HG02642 (cell line): ENCODE results near the gene ARHGAP22.

Experiments used
- ATAC-seq: cut with Tn5 transposase; IDR thresholded peaks from one replicate; pipeline ENCODE4 v1.9.1; 2021; ENCODE audit warnings: mild to moderate bottlenecking; ENCODE audit not compliant: unreplicated experiment, poor library complexity

ARHGAP22 gene

GRCh38 chr10:48518986-48519385 is 85.9 kb downstream of the ARHGAP22 start:
- ATAC-seq, result no peak

GRCh38 chr10:48517911-48518811 is 86.7 kb downstream of the ARHGAP22 start:
- ATAC-seq, result no peak

GRCh38 chr10:48517482-48517881 is 87.4 kb downstream of the ARHGAP22 start:
- no peak for ATAC-seq

- no peak for ATAC-seq
Measured at GRCh38 chr10:48516911-48517310, 88.0 kb downstream of the ARHGAP22 start.

- ATAC-seq, result no peak
Measured at GRCh38 chr10:48514916-48515315, 90.0 kb downstream of the ARHGAP22 start.

- no peak for ATAC-seq
Measured at GRCh38 chr10:48514255-48514654, 90.6 kb downstream of the ARHGAP22 start.

GRCh38 chr10:48512861-48513260 is 92.0 kb downstream of the ARHGAP22 start:
- ATAC-seq, result no peak

GRCh38 chr10:48511875-48512231 is 93.0 kb downstream of the ARHGAP22 start:
- ATAC-seq, result no peak

GRCh38 chr10:48511066-48511874 is 93.6 kb downstream of the ARHGAP22 start:
- ATAC-seq, result no peak

GRCh38 chr10:48509974-48510692 is 94.7 kb downstream of the ARHGAP22 start:
- ATAC-seq, result no peak

- no peak for ATAC-seq
Measured at GRCh38 chr10:48508791-48509772, 95.8 kb downstream of the ARHGAP22 start.

GRCh38 chr10:48507933-48508790 is 96.7 kb downstream of the ARHGAP22 start:
- ATAC-seq, result no peak

- no peak for ATAC-seq
Measured at GRCh38 chr10:48507494-48507893, 97.4 kb downstream of the ARHGAP22 start.

- no peak for ATAC-seq
Measured at GRCh38 chr10:48506147-48506917, 98.5 kb downstream of the ARHGAP22 start.

- no peak for ATAC-seq
Measured at GRCh38 chr10:48505394-48506112, 99.3 kb downstream of the ARHGAP22 start.

GRCh38 chr10:48504141-48504885 is 100.6 kb downstream of the ARHGAP22 start:
- no peak for ATAC-seq
